Ovary (tissue), 3 donors: ENCODE results near the gene SLC51A.

ENCODE experiments used
- EP300 ChIP-seq: sonication (generic); formaldehyde crosslinking; IDR thresholded peaks from one replicate; pipeline ENCODE4 v1.6.1; 2017; ENCODE audit warnings: antibody characterized with exemption
- POLR2A ChIP-seq: fragments of 450-650 bp; IDR thresholded peaks from one replicate; pipeline ENCODE4 v1.6.1; 2017; ENCODE audit warnings: antibody characterized with exemption, mild to moderate bottlenecking, moderate library complexity
- TF ChIP-seq, protein P1 (sequence below), 3 donors: fragments of 450-650 bp in 2 of 3; fragments of 200-600 bp in 1 of 3; IDR thresholded peaks; one replicate each; pipeline versions ENCODE4 v1.5.1 to v1.8.0; 2016 to 2022; ENCODE audit warnings: antibody characterized with exemption in 3 of 3, mild to moderate bottlenecking in 1 of 3
- donor health status: DM: no; HTN: no; CAD: no.

DNA sequence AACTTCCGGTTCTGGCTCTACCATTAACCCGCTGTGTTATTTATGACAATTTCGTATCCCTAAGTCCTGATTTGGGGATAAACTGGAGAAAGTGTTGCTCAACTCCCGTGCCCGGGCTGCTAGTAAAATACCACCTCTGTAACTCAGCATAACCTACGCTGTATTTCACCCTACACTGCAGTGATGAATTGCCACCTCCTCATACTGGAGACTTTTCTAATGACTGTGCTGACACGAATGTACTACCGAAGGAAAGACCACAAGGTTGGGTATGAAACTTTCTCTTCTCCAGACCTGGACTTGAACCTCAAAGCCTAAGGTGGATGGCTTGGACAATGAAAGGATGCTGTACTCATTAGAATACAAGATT lies 16.5 kb downstream of the SLC51A start:
- TF ChIP-seq POLR2A: no peak
- TF ChIP-seq, protein P1, sequence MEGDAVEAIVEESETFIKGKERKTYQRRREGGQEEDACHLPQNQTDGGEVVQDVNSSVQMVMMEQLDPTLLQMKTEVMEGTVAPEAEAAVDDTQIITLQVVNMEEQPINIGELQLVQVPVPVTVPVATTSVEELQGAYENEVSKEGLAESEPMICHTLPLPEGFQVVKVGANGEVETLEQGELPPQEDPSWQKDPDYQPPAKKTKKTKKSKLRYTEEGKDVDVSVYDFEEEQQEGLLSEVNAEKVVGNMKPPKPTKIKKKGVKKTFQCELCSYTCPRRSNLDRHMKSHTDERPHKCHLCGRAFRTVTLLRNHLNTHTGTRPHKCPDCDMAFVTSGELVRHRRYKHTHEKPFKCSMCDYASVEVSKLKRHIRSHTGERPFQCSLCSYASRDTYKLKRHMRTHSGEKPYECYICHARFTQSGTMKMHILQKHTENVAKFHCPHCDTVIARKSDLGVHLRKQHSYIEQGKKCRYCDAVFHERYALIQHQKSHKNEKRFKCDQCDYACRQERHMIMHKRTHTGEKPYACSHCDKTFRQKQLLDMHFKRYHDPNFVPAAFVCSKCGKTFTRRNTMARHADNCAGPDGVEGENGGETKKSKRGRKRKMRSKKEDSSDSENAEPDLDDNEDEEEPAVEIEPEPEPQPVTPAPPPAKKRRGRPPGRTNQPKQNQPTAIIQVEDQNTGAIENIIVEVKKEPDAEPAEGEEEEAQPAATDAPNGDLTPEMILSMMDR (IDR thresholded peaks at IDR 0.05): no peak
- no peak for TF ChIP-seq EP300
